HG03175 (cell line): ENCODE measurements around the gene ATG9A.
"Not testable (repeated sequence)": the region's sequence is repeated elsewhere in the genome, so short reads cannot be mapped to it uniquely, and the experiment has no call there.

ENCODE experiments used
- ATAC-seq: cut with Tn5 transposase; IDR thresholded peaks from one replicate; pipeline ENCODE4 v1.9.1; 2021; ENCODE audit warnings: mild to moderate bottlenecking, moderate library complexity; ENCODE audit not compliant: unreplicated experiment

ATG9A gene

DNA sequence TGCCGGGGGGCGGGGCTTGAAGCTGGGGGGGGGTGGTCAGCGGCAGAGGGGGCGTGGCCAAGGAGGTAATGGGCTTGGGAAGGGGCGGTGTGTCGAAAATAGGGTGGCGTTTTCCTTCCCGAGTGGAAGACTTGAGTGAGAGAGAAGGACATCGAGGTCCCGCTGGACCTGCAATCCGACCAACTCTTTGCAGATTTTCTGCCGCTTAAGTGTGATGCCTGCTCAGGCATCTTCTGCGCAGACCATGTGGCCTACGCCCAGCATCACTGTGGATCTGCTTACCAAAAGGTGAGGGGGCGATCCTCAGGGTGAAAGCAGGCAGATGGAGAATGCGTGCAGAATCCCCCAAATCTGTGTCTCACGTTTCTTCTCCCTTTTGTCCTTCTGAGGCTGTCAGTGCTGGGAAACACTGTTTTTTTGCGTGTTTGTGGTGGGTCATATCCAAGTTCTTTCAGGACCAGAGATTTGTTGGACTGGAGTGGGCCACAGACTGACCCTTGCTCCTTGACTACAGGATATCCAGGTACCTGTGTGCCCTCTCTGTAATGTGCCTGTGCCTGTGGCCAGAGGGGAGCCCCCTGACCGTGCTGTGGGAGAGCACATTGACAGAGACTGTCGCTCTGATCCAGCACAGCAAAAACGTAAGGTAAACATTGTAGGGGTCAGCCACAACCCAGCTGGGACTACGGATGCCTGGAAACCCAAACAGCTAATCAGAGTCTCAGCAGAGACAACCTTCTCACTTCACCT is 22.1 kb downstream of the ATG9A start:
- no peak for ATAC-seq

- peak; percentile 98 for ATAC-seq
These were observed 22.9 kb downstream of the ATG9A start, which contains the start of gene ZFAND2B for GRCh38 chr2:219206328-219207133. Gene ZFAND2B, plus strand, starts transcription at chr2:219206782. Its CDS starts 206 bp downstream, at chr2:219206988.

- no peak for ATAC-seq
These were observed 23.5 kb downstream of the ATG9A start for GRCh38 chr2:219205981-219206327.

GRCh38 chr2:219205165-219205538 is 24.3 kb downstream of the ATG9A start:
- no peak for ATAC-seq

DNA sequence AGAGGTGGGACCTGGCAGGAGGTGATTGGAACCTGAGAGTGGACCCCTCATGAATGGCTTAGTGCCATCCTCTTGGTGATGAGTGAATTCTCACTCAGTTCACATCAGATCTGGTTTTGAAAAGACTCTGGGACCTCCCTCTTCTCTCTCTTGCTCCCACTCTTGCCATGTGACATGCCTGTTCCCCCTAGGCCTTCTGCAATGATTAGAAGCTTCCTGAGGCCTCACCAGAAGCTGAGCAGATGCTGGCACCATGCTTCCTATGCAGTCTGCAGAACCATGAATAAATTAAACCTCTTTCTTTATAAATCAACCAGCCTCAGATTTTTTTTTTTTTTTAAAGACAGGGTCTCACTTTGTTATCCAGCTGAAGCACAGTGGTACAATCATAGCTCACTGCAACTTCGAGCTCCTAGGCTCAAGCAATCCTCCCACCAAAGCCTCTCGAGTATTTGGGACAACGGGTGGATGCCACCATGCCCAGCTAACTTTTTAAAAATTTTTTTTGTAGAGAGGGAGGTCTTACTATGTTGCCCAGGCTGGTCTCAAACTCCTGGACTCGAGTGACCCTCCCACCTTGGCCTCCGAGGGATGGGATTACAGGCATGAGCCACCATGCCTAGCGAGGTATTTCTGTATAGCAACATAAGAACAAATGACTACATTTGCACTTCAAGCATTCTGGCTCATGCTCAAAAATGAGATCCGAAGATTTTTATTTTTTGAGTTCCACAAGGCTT is 24.8 kb downstream of the ATG9A start:
- no peak for ATAC-seq

DNA sequence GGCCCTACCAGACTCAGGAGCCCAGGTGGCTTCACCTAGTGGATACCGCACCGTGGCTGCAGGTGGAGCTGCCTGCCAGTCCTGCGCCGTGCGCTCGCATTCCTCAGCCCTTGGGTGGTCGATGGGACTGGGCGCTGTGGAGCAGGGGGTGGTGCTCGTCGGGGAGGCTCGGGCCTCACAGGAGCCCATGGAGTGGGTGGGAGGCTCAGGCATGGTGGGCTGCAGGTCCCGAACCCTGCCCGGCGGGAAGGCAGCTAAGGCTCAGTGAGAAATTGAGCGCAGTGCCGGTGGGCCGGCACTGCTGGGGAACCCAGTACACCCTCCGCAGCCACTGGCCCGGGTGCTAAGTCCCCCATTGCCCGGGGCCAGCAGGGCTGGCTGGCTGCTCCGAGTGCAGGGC is 28.1 kb downstream of the ATG9A start:
- not testable (repeated sequence) for ATAC-seq

DNA sequence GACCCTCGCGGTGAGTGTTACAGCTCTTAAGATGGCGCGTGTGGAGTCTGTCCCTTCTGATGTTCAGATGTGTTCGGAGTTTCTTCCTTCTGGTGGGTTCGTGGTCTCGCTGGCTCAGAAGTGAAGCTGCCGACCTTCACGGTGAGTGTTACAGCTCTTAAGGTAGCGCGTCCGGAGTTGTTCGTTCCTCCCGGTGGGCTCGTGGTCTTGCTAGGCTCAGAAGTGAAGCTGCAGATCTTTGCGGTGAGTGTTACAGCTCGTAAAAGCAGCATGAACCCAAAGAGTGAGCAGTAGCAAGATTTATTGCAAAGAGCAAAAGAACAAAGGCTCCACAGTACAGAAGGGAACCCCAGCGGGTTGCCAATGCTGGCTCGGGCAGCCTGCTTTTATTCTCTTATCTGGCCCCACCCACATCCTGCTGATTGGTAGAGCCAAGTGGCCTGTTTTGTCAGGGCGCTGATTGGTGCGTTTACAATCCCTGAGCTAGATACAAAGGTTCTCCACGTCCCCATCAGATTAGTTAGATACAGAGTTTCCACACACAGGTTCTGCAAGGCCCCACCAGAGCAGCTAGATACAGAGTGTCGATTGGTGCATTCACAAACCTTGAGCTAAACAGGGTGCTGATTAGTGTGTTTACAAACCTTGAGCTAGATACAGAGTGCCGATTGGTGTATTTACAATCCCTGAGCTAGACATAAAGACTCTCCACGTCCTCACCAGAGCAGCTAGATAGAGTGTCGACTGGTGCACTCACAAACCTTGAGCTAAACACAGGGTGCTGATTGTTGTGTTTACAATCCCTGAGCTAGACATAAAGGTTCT is 28.7 kb downstream of the ATG9A start:
- not testable (repeated sequence) for ATAC-seq

DNA sequence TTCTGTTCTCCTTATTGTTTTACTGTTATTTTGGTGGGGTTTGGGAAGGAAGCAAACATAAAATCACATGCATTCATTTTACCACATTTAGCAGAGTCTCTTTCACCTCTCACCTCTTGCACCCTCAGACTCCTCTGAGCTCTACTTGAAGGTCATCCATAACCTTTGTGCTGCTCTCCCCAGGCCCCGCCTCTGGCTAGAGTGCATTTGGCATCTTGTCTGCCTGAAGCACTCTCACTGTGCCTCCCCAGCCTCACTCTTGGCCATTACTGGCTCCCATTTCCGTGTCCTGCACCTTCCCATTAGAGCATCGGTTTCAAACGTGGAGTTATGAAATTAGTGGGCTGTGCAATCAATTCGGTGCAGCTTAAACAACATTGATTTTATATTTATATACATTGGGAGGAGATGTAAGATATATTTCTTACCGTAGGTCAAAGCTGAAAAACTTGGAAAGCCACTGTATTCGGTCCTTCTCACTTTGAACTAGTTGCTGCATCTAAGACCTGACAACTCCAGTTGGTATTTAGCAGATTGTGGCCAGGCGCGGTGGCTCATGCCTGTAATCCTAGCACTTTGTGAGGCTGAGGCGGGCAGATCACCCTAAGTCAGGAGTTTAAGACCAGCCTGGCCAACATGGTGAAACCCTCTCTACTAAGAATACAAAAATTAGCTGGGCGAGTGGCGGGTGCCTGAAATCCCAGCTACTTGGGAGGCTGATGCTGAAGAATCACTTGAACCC is 29.8 kb downstream of the ATG9A start:
- ATAC-seq = no peak

- ATAC-seq = no peak
These were observed 30.5 kb downstream of the ATG9A start for GRCh38 chr2:219198974-219199373.

DNA sequence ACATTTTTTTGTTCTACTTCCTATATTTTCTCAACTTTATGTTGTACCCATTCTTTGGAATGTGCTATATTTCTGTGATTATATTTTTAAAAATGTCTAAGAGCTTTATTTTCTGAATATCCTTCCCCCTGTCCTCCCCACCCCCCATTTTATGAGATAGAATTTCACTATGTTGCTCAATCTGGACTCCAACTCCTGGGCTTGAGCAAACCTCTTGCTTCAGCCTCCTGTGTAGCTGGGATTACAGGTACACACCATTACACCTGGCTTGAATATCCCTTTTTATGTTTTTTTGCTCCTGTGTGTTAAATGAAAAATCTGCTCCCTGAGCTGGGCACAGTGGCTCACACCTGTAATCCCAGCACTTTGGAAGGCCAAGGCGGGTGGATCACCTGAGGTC is 32.0 kb downstream of the ATG9A start:
- ATAC-seq = no peak

DNA sequence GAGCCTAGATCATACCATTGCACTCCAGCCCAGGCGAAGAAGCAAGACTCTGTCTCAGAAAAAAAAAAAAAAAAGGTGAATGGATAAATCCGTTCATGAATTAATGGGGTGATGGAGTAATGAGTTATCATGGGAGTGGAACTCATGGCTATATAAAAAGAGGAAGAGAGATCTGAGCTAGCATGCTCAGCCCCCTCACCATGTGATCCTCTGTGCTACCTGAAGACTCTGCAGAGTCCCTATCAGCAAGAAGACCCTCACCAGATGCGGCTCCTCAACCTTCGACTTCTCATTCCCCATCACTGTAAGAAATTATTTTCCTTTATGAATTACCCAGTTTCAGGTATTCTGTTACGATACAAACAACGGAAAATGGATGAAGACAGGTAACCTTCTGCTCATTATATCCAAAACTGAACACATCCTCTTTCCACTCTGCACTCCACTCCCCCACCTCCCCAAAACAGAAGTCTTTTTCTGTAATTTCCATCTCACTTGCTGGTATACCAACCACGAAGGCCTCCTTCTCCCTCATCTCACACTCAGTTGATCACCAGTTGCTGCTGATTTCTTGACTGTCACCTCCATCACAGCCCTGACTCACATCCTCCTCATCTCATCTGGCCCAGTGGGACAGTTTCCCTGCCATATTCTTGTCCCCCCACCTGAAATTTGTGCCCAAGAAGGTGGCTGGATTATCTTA is 42.5 kb downstream of the ATG9A start:
- ATAC-seq = no peak

DNA sequence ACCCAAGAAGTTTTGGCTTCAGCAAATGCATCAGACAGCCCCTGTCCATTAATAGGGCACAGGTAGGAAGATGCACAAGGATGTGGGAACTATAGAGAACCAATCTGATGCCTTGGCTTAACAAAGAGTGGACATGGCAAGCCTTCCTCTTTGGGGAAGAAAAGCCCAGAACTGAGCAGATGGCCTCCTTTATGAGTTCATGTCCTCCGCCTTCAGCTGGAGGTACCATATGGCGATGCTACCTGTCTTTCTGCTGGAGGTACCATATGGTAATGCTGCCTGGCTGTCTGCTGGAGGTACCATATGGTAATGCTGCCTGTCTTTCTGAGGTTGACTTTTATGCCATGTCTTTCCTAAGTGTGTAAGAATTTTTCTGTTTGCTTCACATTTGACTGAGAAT is 45.3 kb downstream of the ATG9A start:
- ATAC-seq = no peak

DNA sequence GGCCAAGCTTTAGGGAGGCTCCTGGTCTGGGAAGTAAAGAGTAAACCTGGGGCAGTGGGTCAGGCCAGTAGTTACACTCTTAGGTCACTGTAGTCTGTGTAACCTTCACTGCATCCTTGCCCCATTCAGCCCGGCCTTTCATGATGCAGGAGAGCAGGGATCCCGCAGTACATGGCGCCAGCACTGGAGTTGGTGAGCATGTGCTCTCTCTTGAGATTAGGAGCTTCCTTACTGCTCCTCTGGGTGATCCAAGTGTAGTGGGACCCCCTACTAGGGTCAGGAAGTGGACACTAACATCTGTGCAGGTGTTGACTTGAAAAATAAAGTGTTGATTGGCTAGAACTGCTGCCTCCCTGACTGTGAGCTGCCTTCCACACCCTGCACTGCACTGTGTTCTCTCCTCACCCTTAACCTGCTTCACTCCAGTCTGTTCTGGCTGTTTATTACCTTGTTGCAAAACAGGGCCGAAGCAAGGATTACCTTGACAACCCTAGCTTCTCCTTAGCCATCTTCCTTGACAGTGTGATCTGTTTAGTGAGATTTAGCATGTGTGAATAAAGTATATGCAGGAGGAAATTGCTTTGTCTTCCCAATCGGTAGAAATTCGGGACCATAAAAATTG is 46.2 kb downstream of the ATG9A start:
- ATAC-seq = no peak

GRCh38 chr2:219182331-219183150 is 46.9 kb downstream of the ATG9A start:
- ATAC-seq = no peak

GRCh38 chr2:219181531-219181930 is 47.9 kb downstream of the ATG9A start:
- no peak for ATAC-seq

- no peak for ATAC-seq
These were observed 48.5 kb downstream of the ATG9A start for GRCh38 chr2:219180961-219181360.

DNA sequence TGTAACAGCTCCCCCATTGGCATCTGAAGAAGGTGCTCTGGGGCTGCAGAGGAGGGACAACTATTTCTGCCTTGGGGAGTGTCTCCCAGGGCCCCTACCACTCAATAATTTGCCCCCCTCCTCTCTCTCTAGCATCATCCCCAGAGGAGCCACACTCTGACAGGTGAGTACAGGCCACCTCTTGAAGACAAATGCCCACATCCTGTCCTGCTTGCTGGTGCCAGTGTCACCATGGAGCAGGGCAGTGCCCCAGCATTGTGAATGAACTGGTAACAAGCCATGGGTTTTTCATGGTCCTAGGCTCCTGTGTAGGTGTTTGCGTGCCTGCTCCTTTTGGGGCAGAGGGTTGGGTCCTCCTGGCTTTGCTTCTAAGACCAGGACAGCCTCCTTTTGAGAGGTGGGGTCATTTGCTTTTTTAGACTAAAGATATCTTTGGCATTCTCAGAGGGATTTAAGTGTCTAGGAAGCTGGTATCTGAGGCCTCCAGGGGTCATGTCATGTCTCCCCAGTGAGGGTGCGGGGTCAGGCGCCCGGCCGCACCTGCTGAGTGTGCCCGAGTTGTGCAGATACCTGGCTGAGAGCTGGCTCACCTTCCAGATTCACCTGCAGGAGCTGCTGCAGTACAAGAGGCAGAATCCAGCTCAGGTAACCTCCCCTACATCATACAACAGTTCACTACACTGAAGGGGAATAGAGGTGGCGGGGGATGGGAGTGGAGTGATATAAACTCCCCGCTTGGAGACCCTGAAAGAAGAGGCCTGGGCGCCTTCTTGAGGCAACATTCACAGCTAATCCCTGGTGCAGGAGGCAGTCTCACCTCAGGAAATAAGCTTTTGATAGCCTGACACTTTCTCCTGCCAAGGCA is 49.6 kb downstream of the ATG9A start:
- ATAC-seq = no peak
